ELR (cell line): Measurements from ENCODE around the gene DNAAF5.
A peak's percentile ranks its signal among the peaks of the same experiment; 100 is the strongest.

Source experiments
- DNase-seq: peaks from one replicate; pipeline ENCODE4 v3.0.0-alpha.2; 2015; ENCODE audit warnings: low read depth

DNAAF5 gene

GRCh38 chr7:815284-816216 is 89.1 kb downstream of the DNAAF5 start:
- peak; percentile 26 for DNase-seq

GRCh38 chr7:816300-816750 is 89.8 kb downstream of the DNAAF5 start:
- DNase-seq: peak; percentile 99

- DNase-seq: peak; percentile 49
Measured at GRCh38 chr7:816751-817671, 90.5 kb downstream of the DNAAF5 start.

- DNase-seq: peak; percentile 71
Measured at GRCh38 chr7:818031-818699, 91.7 kb downstream of the DNAAF5 start.

- no peak for DNase-seq
Measured at GRCh38 chr7:820341-820740, 93.8 kb downstream of the DNAAF5 start.

GRCh38 chr7:821688-822087 is 95.2 kb downstream of the DNAAF5 start:
- no peak for DNase-seq

GRCh38 chr7:822692-823276 is 96.3 kb downstream of the DNAAF5 start:
- DNase-seq: no peak

GRCh38 chr7:823649-824048 is 97.2 kb downstream of the DNAAF5 start:
- DNase-seq: no peak

- no peak for DNase-seq
Measured at GRCh38 chr7:824081-824480, 97.6 kb downstream of the DNAAF5 start.

GRCh38 chr7:824664-825063 is 98.2 kb downstream of the DNAAF5 start:
- DNase-seq: no peak

GRCh38 chr7:825386-825785 is 98.9 kb downstream of the DNAAF5 start:
- DNase-seq: peak; percentile 52

- no peak for DNase-seq
Measured at GRCh38 chr7:826230-826917, 99.9 kb downstream of the DNAAF5 start.

- no peak for DNase-seq
Measured at GRCh38 chr7:828793-829561, 102.5 kb downstream of the DNAAF5 start.

- no peak for DNase-seq
Measured at GRCh38 chr7:830069-830468, 103.6 kb downstream of the DNAAF5 start.

GRCh38 chr7:831596-832166 is 105.2 kb downstream of the DNAAF5 start:
- peak; percentile 95 for DNase-seq

GRCh38 chr7:832167-832967 is 105.9 kb downstream of the DNAAF5 start, which contains the start of gene SUN1:
Gene SUN1 (plus strand): TSS chr7:832476. CDS start chr7:832525, 49 bp downstream.
- peak; percentile 93 for DNase-seq

- no peak for DNase-seq
Measured at GRCh38 chr7:832968-833424, 106.5 kb downstream of the DNAAF5 start.

GRCh38 chr7:833601-834258 is 107.2 kb downstream of the DNAAF5 start:
- DNase-seq: no peak
